Stimulated activated CD8-positive, alpha-beta memory T cell treated with anti-CD3 and anti-CD28 coated beads, Interleukin-15, amount 100 ng/mL, for 48 hours (primary cell): ENCODE measurements around the gene MYCBPAP.

Experiments used
- DNase-seq, 2 donors: peaks; one replicate each; pipeline ENCODE4 v3.0.0-alpha.2; 2020; ENCODE audit warnings: low read depth in 2 of 2

Gene MYCBPAP

GRCh38 chr17:50571681-50572080 lies 63.4 kb downstream of the MYCBPAP start:
- DNase-seq, result no peak

DNA sequence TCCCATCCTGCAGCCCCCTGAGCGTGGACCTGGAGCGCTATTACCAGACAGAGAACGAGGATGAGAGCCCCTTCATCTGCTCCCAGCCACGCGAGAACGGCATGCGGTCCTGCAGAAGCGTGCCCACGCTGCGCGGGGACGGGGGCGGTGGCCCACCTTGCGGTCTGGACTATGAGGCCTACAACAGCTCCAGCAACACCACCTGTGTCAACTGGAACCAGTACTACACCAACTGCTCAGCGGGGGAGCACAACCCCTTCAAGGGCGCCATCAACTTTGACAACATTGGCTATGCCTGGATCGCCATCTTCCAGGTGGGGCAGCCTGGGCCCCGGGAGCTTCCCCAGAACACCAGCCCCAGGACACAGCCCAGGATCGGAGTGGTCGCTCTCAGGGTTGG lies 64.3 kb downstream of the MYCBPAP start:
- no peak for DNase-seq

- DNase-seq, result no peak
Observed at GRCh38 chr17:50573866-50574611, 65.8 kb downstream of the MYCBPAP start.

GRCh38 chr17:50575581-50576210 lies 67.5 kb downstream of the MYCBPAP start:
- no peak for DNase-seq

- no peak for DNase-seq
Observed at GRCh38 chr17:50576864-50577263, 68.6 kb downstream of the MYCBPAP start.

DNA sequence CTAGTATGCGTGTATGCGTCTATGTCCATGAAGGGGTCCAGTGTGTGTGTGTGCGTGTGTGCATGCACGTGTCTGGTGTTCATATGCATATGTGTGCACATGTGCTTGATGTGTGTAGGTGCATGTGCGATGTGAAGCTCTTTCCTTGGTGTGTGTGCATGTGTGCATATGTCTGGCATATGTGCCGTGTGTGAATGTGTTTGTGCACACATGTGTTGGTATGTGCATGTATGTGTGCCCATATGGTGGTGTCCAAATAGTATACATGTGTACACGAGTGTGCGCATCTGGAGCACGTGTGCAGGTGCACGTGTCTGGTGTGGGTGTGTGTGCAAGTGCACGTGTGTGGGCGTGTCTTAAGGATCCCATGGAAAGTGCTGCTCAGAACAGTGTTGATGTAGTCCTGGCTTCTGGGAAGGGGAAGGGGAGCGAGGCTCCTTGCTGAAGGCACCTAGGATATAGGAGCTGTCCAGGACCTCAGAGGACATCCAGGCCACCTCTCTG lies 69.3 kb downstream of the MYCBPAP start:
- no peak for DNase-seq

DNA sequence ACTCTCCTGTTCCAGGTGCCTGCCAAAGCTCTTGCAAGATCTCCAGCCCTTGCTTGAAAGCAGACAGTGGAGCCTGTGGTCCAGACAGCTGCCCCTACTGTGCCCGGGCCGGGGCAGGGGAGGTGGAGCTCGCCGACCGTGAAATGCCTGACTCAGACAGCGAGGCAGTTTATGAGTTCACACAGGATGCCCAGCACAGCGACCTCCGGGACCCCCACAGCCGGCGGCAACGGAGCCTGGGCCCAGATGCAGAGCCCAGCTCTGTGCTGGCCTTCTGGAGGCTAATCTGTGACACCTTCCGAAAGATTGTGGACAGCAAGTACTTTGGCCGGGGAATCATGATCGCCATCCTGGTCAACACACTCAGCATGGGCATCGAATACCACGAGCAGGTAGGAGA lies 69.9 kb downstream of the MYCBPAP start:
- DNase-seq, result no peak

- no peak for DNase-seq
Observed at GRCh38 chr17:50579399-50579798, 71.2 kb downstream of the MYCBPAP start.

GRCh38 chr17:50580646-50581045 lies 72.4 kb downstream of the MYCBPAP start:
- no peak for DNase-seq
